Stomach (tissue), 9 donors: Measurements from ENCODE around the gene SESN1. TPM values are rescaled to one million over a fixed set of nuclear protein-coding genes. Genes with fewer than 3 reads are reported as not detected.
"Not testable (repeated sequence)": the region's sequence is repeated elsewhere in the genome, so short reads cannot be mapped to it uniquely, and the experiment has no call there.

Experiments used
- DNase-seq, 2 donors: peaks; one replicate each; pipeline versions ENCODE4 v3.0.0 to v3.0.0-alpha.2; 2013 to 2019
- H3K27ac ChIP-seq, 5 donors: fragments of 200-600 bp in 4 of 5; sonication (generic) in 4 of 5; one replicate each; pipeline ENCODE4 v1.5.1; 2013 to 2019; ENCODE audit warnings: mild to moderate bottlenecking in 1 of 5, moderate library complexity in 1 of 5
- H3K27me3 ChIP-seq, 3 donors: fragments of 200-600 bp; sonication (generic); one replicate each; pipeline ENCODE4 v1.5.1; 2017 to 2019; ENCODE audit warnings: mixed run types in 1 of 3
- H3K36me3 ChIP-seq, 4 donors: fragments of 200-600 bp; sonication (generic); 1 replicate in 3 of 4; 2 replicates in 1 of 4; pipeline ENCODE4 v1.5.1; 2016 to 2019
- H3K4me1 ChIP-seq, 4 donors: fragments of 200-600 bp; sonication (generic); one replicate each; pipeline ENCODE4 v1.5.1; 2016 to 2019
- H3K4me3 ChIP-seq, 4 donors: fragments of 200-600 bp; sonication (generic) in 3 of 4; one replicate each; pipeline ENCODE4 v1.5.1; 2016 to 2019; ENCODE audit warnings: mild to moderate bottlenecking in 1 of 4
- H3K9me3 ChIP-seq, 4 donors: fragments of 200-600 bp; sonication (generic); one replicate each; pipeline ENCODE4 v1.5.1; 2016 to 2019
- CTCF ChIP-seq, 7 experiments: fragments of 450-650 bp in 4 of 7; fragments of 200-600 bp in 3 of 7; sonication (generic) in 3 of 7; IDR thresholded peaks; one replicate each; pipeline ENCODE4 v1.5.1; 2016 to 2019; ENCODE audit warnings: antibody characterized with exemption in 7 of 7, control low read depth in 2 of 7, mild to moderate bottlenecking in 1 of 7
- EP300 ChIP-seq: sonication (generic); formaldehyde crosslinking; IDR thresholded peaks from one replicate; pipeline ENCODE4 v1.6.1; 2017; ENCODE audit warnings: antibody characterized with exemption
- POLR2A ChIP-seq, 4 donors: fragments of 450-650 bp; IDR thresholded peaks; one replicate each; pipeline ENCODE4 v1.6.1; 2016; ENCODE audit warnings: antibody characterized with exemption in 4 of 4, control low read depth in 2 of 4, mild to moderate bottlenecking in 1 of 4, moderate library complexity in 1 of 4
- POLR2AphosphoS5 ChIP-seq, 3 donors: sonication (generic); formaldehyde crosslinking; IDR thresholded peaks; one replicate each; pipeline ENCODE4 v1.6.1; 2016; ENCODE audit warnings: antibody characterized with exemption in 3 of 3
- WGBS, 5 donors: extraction: QIAGEN DNeasy Blood & Tissue Kit in 3 of 5; methylation state at CpG; one replicate each; pipeline versions ENCODE4 v1.1.5 to v1.1.7; 2013 to 2018; 5-methylcytosine and 5-hydroxymethylcytosine counted together
- intact Hi-C: fragments of 100-400 bp; cut with DNase I; formaldehyde crosslinking; loops from one replicate; pipeline ENCODE4 v1.15.1; 2023; ENCODE audit warnings: low total_unique reads
- polyA plus RNA-seq, 3 donors: library from polyadenylated mRNA; stranded (reverse); fragments of 200-250 nt; gene quantifications; one replicate each; pipeline ENCODE4 v1.2.3, GENCODE V29; 2013
- total RNA-seq, 5 donors: library from RNA; depleted of rRNA; stranded (reverse); fragments of >200 nt; gene quantifications; one replicate each; pipeline versions ENCODE4 v1.1.0 to v1.2.3, GENCODE V29; 2014 to 2016
- donor health status: healthy with polysubstance abuse.
- donor health status: Bipolar disorder and iron deficiency.
- donor health status: healthy.

SESN1 gene
- total and polyA plus RNA-seq, 8 donors: 11.0 to 201 (median 33.3) TPM

- intact Hi-C loops: no loop called here
- TF ChIP-seq CTCF (IDR thresholded peaks at IDR 0.05) (no peak), POLR2AphosphoS5 (IDR thresholded peaks at IDR 0.05) (no peak)
- Histone ChIP-seq H3K4me3 (no peak overlapping the region), H3K36me3 (peaks cover 38 to 84% (median 68%) of the 10 kb centered on the region in 4 donors), H3K27me3 (no peaks in the 10 kb centered on the region), H3K4me1 (peaks cover 29 to 65% (median 49%) of the 10 kb centered on the region in 4 donors), H3K9me3 (no peaks in the 10 kb centered on the region), H3K27ac (peak overlapping the region in 1 of 5 donors; percentile 82)
- DNase-seq: no peak
Observed at GRCh38 chr6:108987156-108987555, 107.5 kb downstream of the SESN1 start.

GRCh38 chr6:108985301-108985700 lies 109.3 kb downstream of the SESN1 start:
- intact Hi-C loops: no loop called here
- H3K27ac ChIP-seq: no peak overlapping the region
- no peak for DNase-seq
- H3K9me3 ChIP-seq: peaks cover 0 to 5% (median 4%) of the 10 kb centered on the region in 4 donors
- TF ChIP-seq CTCF (IDR thresholded peaks at IDR 0.05) (no peak), POLR2AphosphoS5 (IDR thresholded peaks at IDR 0.05) (no peak), POLR2A (IDR thresholded peaks at IDR 0.05) (no peak), EP300 (no peak)
- no peak overlapping the region for H3K4me3 ChIP-seq
- no peaks in the 10 kb centered on the region for H3K27me3 ChIP-seq
- peaks cover 18 to 47% (median 33%) of the 10 kb centered on the region in 4 donors for H3K4me1 ChIP-seq
- peaks cover 28 to 71% (median 49%) of the 10 kb centered on the region in 4 donors for H3K36me3 ChIP-seq

GRCh38 chr6:108983151-108983550 lies 111.5 kb downstream of the SESN1 start:
- no peak overlapping the region for H3K27ac ChIP-seq
- no peaks in the 10 kb centered on the region for H3K27me3 ChIP-seq
- WGBS, 5 donors: 72 to 96% (median 89%) methylated on average over 1 of the region's 1 CpG
- no peak for DNase-seq
- no peak overlapping the region for H3K4me3 ChIP-seq
- peaks cover 11 to 25% (median 16%) of the 10 kb centered on the region in 4 donors for H3K4me1 ChIP-seq
- peaks cover 15 to 52% (median 29%) of the 10 kb centered on the region in 4 donors for H3K36me3 ChIP-seq
- peaks cover 0 to 8% (median 5%) of the 10 kb centered on the region in 4 donors for H3K9me3 ChIP-seq
- TF ChIP-seq CTCF (IDR thresholded peaks at IDR 0.05) (no peak), POLR2AphosphoS5 (IDR thresholded peaks at IDR 0.05) (no peak), EP300 (no peak), POLR2A (IDR thresholded peaks at IDR 0.05) (no peak)
- intact Hi-C loops: no loop called here

- Histone ChIP-seq H3K4me1 (peaks cover 6 to 19% (median 11%) of the 10 kb centered on the region in 4 donors), H3K27ac (no peak overlapping the region), H3K9me3 (peaks cover 0 to 8% (median 5%) of the 10 kb centered on the region in 4 donors), H3K4me3 (no peak overlapping the region), H3K27me3 (no peaks in the 10 kb centered on the region), H3K36me3 (peaks cover 14 to 45% (median 22%) of the 10 kb centered on the region in 4 donors)
- no peak for TF ChIP-seq POLR2A (IDR thresholded peaks at IDR 0.05)
- TF ChIP-seq EP300: no peak
- TF ChIP-seq CTCF (IDR thresholded peaks at IDR 0.05): no peak
- TF ChIP-seq POLR2AphosphoS5 (IDR thresholded peaks at IDR 0.05): no peak
- no peak for DNase-seq
- intact Hi-C loops: no loop called here
- 89 to 95% (median 93%) methylated on average over 10 of the region's 10 CpGs for WGBS, 5 donors
Observed at GRCh38 chr6:108982154-108983113, 112.2 kb downstream of the SESN1 start.

GRCh38 chr6:108978638-108979037 lies 116.0 kb downstream of the SESN1 start:
- H3K4me1 ChIP-seq, H3K4me3 ChIP-seq, H3K36me3 ChIP-seq, H3K27me3 ChIP-seq, intact Hi-C loops, H3K27ac ChIP-seq, DNase-seq: not testable (repeated sequence)
- 94 to 100% (median 95%) methylated on average over 1 of the region's 1 CpG for WGBS, 5 donors
- H3K9me3 ChIP-seq: peaks cover 0 to 11% (median 6%) of the 10 kb centered on the region in 4 donors
